Liver (tissue), 9 donors: Measurements from ENCODE around the gene NFATC1. TPM values are rescaled to one million over a fixed set of nuclear protein-coding genes. Genes with fewer than 3 reads are reported as not detected.

Source experiments
- DNase-seq: peaks from one replicate; pipeline ENCODE4 v3.0.0-alpha.2; 2017; ENCODE audit warnings: low spot score
- H3K27ac ChIP-seq, 2 donors: one replicate each; pipeline ENCODE4 v1.7.0; 2013; ENCODE audit warnings: inconsistent platforms in 2 of 2, low read length in 2 of 2, control low read depth in 1 of 2, low read depth in 1 of 2, mild to moderate bottlenecking in 1 of 2
- H3K27me3 ChIP-seq, 4 donors: one replicate each; pipeline versions ENCODE4 v1.6.1 to v1.7.0; 2013; ENCODE audit warnings: low read length in 3 of 4, inconsistent platforms in 1 of 4, mild to moderate bottlenecking in 1 of 4, moderate library complexity in 1 of 4; ENCODE audit not compliant: control insufficient read depth in 4 of 4, insufficient read depth in 4 of 4
- H3K36me3 ChIP-seq, 4 donors: one replicate each; pipeline versions ENCODE4 v1.6.1 to v1.7.0; 2013; ENCODE audit warnings: low read length in 3 of 4, mild to moderate bottlenecking in 3 of 4, low read depth in 1 of 4, moderate library complexity in 1 of 4; ENCODE audit not compliant: control insufficient read depth in 4 of 4, insufficient read depth in 3 of 4
- H3K4me1 ChIP-seq, 4 donors: one replicate each; pipeline versions ENCODE4 v1.6.1 to v1.7.0; 2013; ENCODE audit warnings: low read length in 3 of 4, mild to moderate bottlenecking in 3 of 4, moderate library complexity in 1 of 4; ENCODE audit not compliant: control insufficient read depth in 4 of 4, insufficient read depth in 4 of 4
- H3K4me3 ChIP-seq, 3 donors: one replicate each; pipeline versions ENCODE4 v1.6.1 to v1.7.0; 2013; ENCODE audit warnings: low read length in 3 of 3, control low read depth in 1 of 3, low read depth in 1 of 3, mild to moderate bottlenecking in 1 of 3
- H3K9ac ChIP-seq, 2 donors: one replicate each; pipeline ENCODE4 v1.7.0; 2013; ENCODE audit warnings: low read length in 2 of 2, mild to moderate bottlenecking in 2 of 2, moderate library complexity in 2 of 2, control low read depth in 1 of 2, low read depth in 1 of 2
- H3K9me3 ChIP-seq, 4 donors: one replicate each; pipeline versions ENCODE4 v1.6.1 to v1.7.0; 2013; ENCODE audit warnings: low read length in 3 of 4; ENCODE audit not compliant: control insufficient read depth in 4 of 4
- ATF3 ChIP-seq: IDR thresholded peaks from 2 replicates; pipeline ENCODE4 v1.6.1; 2016; ENCODE audit warnings: antibody characterized with exemption
- EGR1 ChIP-seq, 2 donors: IDR thresholded peaks; 2 replicates each; pipeline ENCODE4 v1.6.1; 2016 to 2018; ENCODE audit warnings: antibody characterized with exemption in 2 of 2, low read depth in 2 of 2
- FOXA1 ChIP-seq: IDR thresholded peaks from 2 replicates; pipeline ENCODE4 v1.6.1; 2016; ENCODE audit warnings: antibody characterized with exemption
- FOXA2 ChIP-seq: IDR thresholded peaks from 2 replicates; pipeline ENCODE4 v1.6.1; 2016; ENCODE audit warnings: antibody characterized with exemption
- GABPA ChIP-seq, 2 donors: IDR thresholded peaks in 1 of 2; conservative IDR thresholded peaks in 1 of 2; 2 replicates each; pipeline ENCODE4 v1.6.1; 2016; ENCODE audit warnings: antibody characterized with exemption in 2 of 2, mild to moderate bottlenecking in 1 of 2, moderate library complexity in 1 of 2
- HNF4A ChIP-seq, 2 donors: conservative IDR thresholded peaks; 2 replicates each; pipeline ENCODE4 v1.6.1; 2016; ENCODE audit warnings: antibody characterized with exemption in 2 of 2, mild to moderate bottlenecking in 2 of 2
- HNF4G ChIP-seq: IDR thresholded peaks from 2 replicates; pipeline ENCODE4 v1.6.1; 2016; ENCODE audit warnings: antibody characterized with exemption
- JUND ChIP-seq, 2 donors: IDR thresholded peaks; 2 replicates each; pipeline ENCODE4 v1.6.1; 2016; ENCODE audit warnings: antibody characterized with exemption in 2 of 2
- RAD21 ChIP-seq, 2 donors: IDR thresholded peaks; 2 replicates each; pipeline ENCODE4 v1.6.1; 2016; ENCODE audit warnings: antibody characterized with exemption in 2 of 2, mild to moderate bottlenecking in 2 of 2
- RXRA ChIP-seq, 2 donors: IDR thresholded peaks; 2 replicates each; pipeline ENCODE4 v1.6.1; 2017 to 2018; ENCODE audit warnings: antibody characterized with exemption in 2 of 2, mild to moderate bottlenecking in 1 of 2
- SP1 ChIP-seq: IDR thresholded peaks from 2 replicates; pipeline ENCODE4 v1.6.1; 2018; ENCODE audit warnings: antibody characterized with exemption, mild to moderate bottlenecking
- TAF1 ChIP-seq: conservative IDR thresholded peaks from 2 replicates; pipeline ENCODE4 v1.6.1; 2016; ENCODE audit warnings: antibody characterized with exemption, mild to moderate bottlenecking
- YY1 ChIP-seq: IDR thresholded peaks from 2 replicates; pipeline ENCODE4 v1.6.1; 2016; ENCODE audit warnings: antibody characterized with exemption, mild to moderate bottlenecking
- ZBTB33 ChIP-seq: IDR thresholded peaks from 2 replicates; pipeline ENCODE4 v1.6.1; 2016; ENCODE audit warnings: antibody characterized with exemption
- WGBS: extraction: QIAGEN DNeasy Blood & Tissue Kit; methylation state at CpG from one replicate; pipeline ENCODE4 v1.1.7; 2013; 5-methylcytosine and 5-hydroxymethylcytosine counted together
- polyA plus RNA-seq, 2 donors: library from polyadenylated mRNA; stranded (reverse) in 1 of 2; unstranded in 1 of 2; fragments of 200-250 nt in 1 of 2; fragments of >200 nt in 1 of 2; fragmentation: Nextera tagmentation in 1 of 2; extraction: Ambion mirVana in 1 of 2; gene quantifications; one replicate each; pipeline versions ENCODE4 v1.2.1 to v1.2.3, GENCODE V29; 2013 to 2015
- total RNA-seq, 2 donors: library from RNA; depleted of rRNA; stranded (reverse); fragments of >200 nt; gene quantifications; one replicate each; pipeline ENCODE4 v1.2.3, GENCODE V29; 2014
- donor health status: healthy.
- donor health status: healthy.
- donor health status: healthy.
- donor health status: healthy.
- donor health status: healthy.

Gene NFATC1
- total and polyA plus RNA-seq, 4 donors: 0.57 to 2.2 (median 1.3) TPM

GRCh38 chr18:79572093-79572780 is 176.5 kb downstream of the NFATC1 start:
- Histone ChIP-seq H3K27me3 (peaks cover 0 to 7% (median 0%) of the 10 kb centered on the region in 4 donors), H3K9ac (no peak overlapping the region), H3K4me3 (no peak overlapping the region), H3K27ac (no peak overlapping the region), H3K4me1 (no peaks in the 10 kb centered on the region), H3K9me3 (peaks cover 10 to 18% (median 14%) of the 10 kb centered on the region in 4 donors), H3K36me3 (no peaks in the 10 kb centered on the region)
- 83% methylated on average over 18 of the region's 18 CpGs for WGBS
- TF ChIP-seq RAD21 (IDR thresholded peaks at IDR 0.05) (no peak), TAF1 (no peak), FOXA2 (no peak), HNF4A (conservative IDR thresholded peaks at IDR 0.05) (no peak), EGR1 (IDR thresholded peaks at IDR 0.05; ENCODE audit: low read depth in 2 of 2) (no peak), YY1 (no peak), JUND (IDR thresholded peaks at IDR 0.05) (no peak), FOXA1 (no peak), SP1 (no peak), HNF4G (no peak), ZBTB33 (no peak)
- no peak for DNase-seq

GRCh38 chr18:79572848-79573451 is 177.2 kb downstream of the NFATC1 start:
- H3K36me3 ChIP-seq: no peaks in the 10 kb centered on the region
- H3K4me1 ChIP-seq: no peaks in the 10 kb centered on the region
- H3K9ac ChIP-seq: no peak overlapping the region
- peaks cover 0 to 7% (median 0%) of the 10 kb centered on the region in 4 donors for H3K27me3 ChIP-seq
- DNase-seq: no peak
- TF ChIP-seq GABPA (IDR thresholded peaks at IDR 0.05 in 1 of 2, conservative IDR thresholded peaks at IDR 0.05 in 1 of 2): no peak
- no peak for TF ChIP-seq SP1
- TF ChIP-seq ZBTB33: no peak
- H3K4me3 ChIP-seq: no peak overlapping the region
- H3K9me3 ChIP-seq: peaks cover 10 to 18% (median 14%) of the 10 kb centered on the region in 4 donors
- no peak overlapping the region for H3K27ac ChIP-seq
- 80% methylated on average over 6 of the region's 6 CpGs for WGBS

GRCh38 chr18:79573921-79574491 is 178.3 kb downstream of the NFATC1 start:
- Histone ChIP-seq H3K27ac (no peak overlapping the region), H3K27me3 (peaks cover 0 to 7% (median 0%) of the 10 kb centered on the region in 4 donors), H3K4me1 (no peaks in the 10 kb centered on the region), H3K36me3 (no peaks in the 10 kb centered on the region), H3K9me3 (peaks cover 10 to 18% (median 14%) of the 10 kb centered on the region in 4 donors), H3K4me3 (no peak overlapping the region), H3K9ac (no peak overlapping the region)
- no peak for DNase-seq
- TF ChIP-seq JUND (IDR thresholded peaks at IDR 0.05) (no peak), RXRA (IDR thresholded peaks at IDR 0.05) (no peak), TAF1 (no peak), RAD21 (IDR thresholded peaks at IDR 0.05) (no peak), YY1 (no peak), ATF3 (no peak)
- 95% methylated on average over 24 of the region's 24 CpGs for WGBS
